Omental fat pad (tissue), 4 donors: ENCODE measurements around the gene POPDC2. TPM values are rescaled to one million over a fixed set of nuclear protein-coding genes. Genes with fewer than 3 reads are reported as not detected.

Experiments used
- ATAC-seq: fragments of 150-250 bp; one replicate; pipeline ENCODE4 v1.9.1; 2016; ENCODE audit warnings: mild to moderate bottlenecking, moderate library complexity; ENCODE audit not compliant: low FRiP score
- DNase-seq: peaks from one replicate; pipeline ENCODE4 v3.0.0-alpha.2; 2019; ENCODE audit warnings: low spot score
- CTCF ChIP-seq, 3 donors: fragments of 450-650 bp; IDR thresholded peaks; one replicate each; pipeline ENCODE4 v1.5.1; 2016 to 2017; ENCODE audit warnings: antibody characterized with exemption in 3 of 3, mild to moderate bottlenecking in 3 of 3, moderate library complexity in 2 of 3
- total RNA-seq, 4 donors: library from RNA; depleted of rRNA; stranded (reverse); fragments of >200 nt; gene quantifications; one replicate each; pipeline ENCODE4 v1.1.0, GENCODE V29; 2016

POPDC2 gene
- total RNA-seq, result 1 to 10 TPM; 1.3 to 7.1 (median 1.9) TPM

DNA sequence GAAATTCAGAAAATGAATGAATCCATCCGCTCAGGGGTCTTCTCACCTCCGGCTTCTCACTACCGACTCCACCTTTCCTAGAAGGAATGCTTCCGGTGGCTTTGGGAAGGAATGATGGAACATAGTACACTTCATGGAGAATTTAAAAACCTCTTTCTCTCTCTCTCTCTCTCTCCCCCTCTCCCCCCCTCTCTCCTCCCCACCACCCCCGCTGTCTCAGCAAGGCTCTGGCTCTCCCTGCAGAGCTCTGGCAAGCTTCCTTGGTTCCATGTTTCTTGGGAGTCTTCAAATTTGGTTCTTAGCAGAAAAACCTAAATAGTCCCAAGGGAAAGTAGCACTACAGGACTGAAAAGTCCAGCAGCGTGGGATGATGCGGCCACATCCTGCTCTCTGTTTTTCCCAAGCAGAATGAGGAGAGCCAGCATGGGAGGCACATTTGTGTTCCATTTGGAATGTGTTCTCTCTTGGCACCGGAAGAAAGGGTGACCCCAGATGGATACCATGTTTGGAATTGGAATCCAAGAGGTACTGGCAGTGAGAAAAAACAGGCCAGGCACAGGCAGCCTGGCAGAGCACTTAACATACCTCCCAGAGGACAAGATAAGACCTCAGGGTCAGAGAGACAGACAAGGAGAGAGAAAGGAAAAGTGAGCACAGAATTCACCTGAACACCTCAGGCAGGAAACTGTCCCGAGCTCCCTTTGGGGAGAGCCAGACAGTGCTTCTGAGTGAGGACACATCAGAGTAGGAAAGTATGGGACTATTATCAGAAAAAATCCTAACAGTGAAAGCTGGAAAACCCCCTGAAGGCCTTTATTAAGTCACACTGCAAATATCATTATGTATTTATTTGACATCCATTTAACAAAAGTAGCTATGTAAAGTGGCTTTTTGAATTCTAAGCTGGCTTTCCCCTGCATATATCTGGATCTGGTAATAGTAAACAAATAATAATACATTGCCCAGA is at the start of gene POPDC2:
Gene POPDC2, minus strand, starts transcription at position 116 of the 967 bp plus-strand sequence. CDS start 166 bp downstream, outside the sequence.
- no peak for DNase-seq
- no peak for TF ChIP-seq CTCF (IDR thresholded peaks at IDR 0.05)
- ATAC-seq, result no peak

DNA sequence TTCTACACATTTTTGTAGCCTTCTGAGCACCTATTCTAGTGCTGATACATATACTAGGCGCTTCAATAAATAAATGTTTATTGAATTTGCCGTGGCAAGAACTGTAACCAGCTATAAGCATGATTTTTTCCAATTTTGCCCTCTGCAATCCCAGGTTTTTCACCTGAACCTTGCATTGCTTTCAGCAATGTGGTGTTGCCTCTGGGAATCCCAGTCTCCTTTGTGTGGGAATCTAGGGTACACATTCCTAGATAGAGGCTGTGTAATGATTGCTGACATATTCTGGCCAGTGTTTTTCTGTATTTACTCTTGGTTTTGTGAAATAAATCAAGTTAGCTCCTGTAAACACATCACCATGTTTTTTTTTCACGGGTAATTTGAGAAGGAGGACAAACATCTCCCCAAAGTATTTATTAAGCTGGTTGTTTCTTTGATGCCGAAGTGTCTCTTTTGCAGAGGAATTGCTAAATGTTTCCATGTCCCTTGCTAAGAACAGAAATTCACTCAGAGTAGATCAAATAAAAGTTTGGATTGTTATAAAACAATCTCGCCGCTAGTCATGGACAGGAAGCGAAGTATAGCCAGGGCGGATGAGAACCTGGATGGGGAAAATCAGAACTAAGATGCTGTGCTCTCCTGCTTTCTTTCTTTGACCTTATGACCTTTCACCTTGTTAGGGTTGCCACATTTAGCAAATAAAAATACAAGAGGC is 43.6 kb upstream of the POPDC2 start:
- ATAC-seq (no peak), DNase-seq (no peak)
- TF ChIP-seq CTCF (IDR thresholded peaks at IDR 0.05), result no peak

DNA sequence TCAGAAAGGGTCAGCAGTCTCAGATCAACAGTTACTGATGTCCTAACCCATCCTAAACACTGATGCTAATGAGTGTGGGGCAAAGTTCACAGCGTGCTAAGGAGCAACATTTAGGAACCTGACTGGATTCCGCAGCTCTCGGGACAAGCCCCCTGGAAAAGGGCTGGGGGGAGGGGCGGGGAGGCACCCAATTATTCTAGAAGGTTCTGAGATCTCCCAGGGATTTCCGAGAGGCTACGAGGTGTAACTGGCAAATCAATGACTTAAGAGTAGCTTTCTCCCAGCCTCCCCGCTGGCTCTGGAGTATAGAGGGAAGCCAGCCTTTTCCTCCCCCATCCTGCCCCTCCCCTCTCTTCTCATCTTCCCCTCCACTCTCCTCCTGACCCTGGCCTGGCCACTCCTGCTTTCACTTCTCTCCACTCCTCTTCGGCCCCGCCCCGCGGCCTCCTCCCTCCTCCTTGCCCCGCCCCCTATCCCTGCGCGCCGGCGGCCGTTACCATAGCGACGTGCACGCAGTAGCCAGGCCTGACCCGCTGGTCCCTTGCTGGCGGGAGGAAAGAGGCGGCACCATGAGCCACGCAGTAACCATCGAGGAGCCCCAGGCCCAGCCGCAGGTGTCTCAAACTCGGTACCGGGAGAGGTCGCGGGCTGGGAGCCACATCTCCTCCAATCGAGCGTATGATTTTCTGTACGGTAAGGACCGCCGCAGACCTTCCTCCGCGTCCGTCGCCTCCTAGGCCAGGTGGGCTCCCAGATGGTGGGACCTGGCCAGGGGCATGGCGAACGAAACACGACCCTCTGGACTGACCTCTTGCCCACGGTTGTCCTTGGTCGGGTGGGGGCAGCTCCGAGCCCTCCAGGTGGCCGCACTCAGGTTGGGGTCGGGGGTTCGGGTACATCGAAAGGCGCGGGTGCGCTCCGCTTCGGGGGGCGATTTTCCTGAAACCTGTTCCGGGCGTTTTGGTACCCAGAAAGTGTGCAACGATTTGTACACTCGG is 42.4 kb upstream of the POPDC2 start, which contains the start of gene CFAP91:
Gene CFAP91, plus strand, starts transcription at position 493 of the 998 bp plus-strand sequence. Its CDS starts 77 bp downstream, at position 570.
- ATAC-seq, result peak; percentile 100
- TF ChIP-seq CTCF (IDR thresholded peaks at IDR 0.05), result peak in 1 of 3 donors; percentile 3
- peak; percentile 99 for DNase-seq

GRCh38 chr3:119700920-119701734 is 40.7 kb upstream of the POPDC2 start:
- ATAC-seq (no peak), DNase-seq (no peak)
- TF ChIP-seq CTCF (IDR thresholded peaks at IDR 0.05), result no peak

- no peak for ATAC-seq
- TF ChIP-seq CTCF (IDR thresholded peaks at IDR 0.05), result no peak
- no peak for DNase-seq
Measured at GRCh38 chr3:119700269-119700919, 40.0 kb upstream of the POPDC2 start.
